NB4 (cell line): ENCODE measurements around the gene HDAC4.

Experiments used
- MYC ChIP-seq: IDR thresholded peaks from 2 replicates; pipeline ENCODE4 v1.6.1; 2011; ENCODE audit warnings: low read depth, low read length
- POLR2A ChIP-seq: IDR thresholded peaks from 2 replicates; pipeline ENCODE4 v1.6.1; 2011; ENCODE audit warnings: mild to moderate bottlenecking; ENCODE audit not compliant: insufficient read length; ENCODE audit errors: extremely low read depth
- TF ChIP-seq, protein P1 (sequence below): IDR thresholded peaks from one replicate; pipeline ENCODE4 v1.5.1; 2012; ENCODE audit warnings: low read depth, low read length
- TF ChIP-seq, protein P2 (sequence below): IDR thresholded peaks from 2 replicates; pipeline ENCODE4 v1.6.1; 2011; ENCODE audit warnings: low read depth, low read length

DNA sequence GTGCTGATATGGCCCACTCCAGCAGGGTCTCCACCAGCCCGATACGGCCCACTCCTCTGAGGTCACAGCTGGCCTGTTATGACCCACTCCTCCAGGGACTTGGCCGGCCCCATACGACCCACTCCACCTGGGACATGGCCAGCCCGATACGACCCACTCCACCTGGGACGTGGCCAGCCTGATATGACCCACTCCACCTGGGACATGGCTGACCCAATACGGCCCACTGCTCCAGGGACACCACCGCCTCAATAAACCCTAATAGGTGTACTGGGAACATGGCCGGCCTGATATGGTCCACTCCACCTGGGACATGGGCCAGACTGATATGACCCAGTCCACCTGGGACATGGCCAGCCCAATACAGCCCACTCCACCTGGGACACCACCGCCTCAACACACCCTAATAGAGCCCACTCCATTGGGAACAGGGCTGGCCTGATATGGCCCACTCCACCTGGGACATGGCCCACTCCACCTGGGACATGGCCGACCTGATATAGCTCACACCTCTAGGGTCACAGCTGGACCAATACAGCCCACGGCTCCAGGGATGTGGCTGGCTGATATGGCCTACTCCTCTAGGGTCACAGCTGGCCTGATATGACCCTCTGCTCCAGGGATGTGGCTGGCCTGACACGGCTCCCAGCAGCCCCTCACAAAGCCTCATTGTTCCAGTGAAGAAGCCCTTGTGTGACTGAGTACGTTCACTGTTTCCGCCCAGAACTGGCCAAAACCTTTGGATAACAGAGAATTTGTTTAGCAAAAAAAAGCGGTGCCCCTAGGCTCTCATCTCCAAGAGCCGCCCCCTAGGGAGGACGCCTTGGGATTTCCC is 245.6 kb downstream of the HDAC4 start:
- TF ChIP-seq, protein P1, sequence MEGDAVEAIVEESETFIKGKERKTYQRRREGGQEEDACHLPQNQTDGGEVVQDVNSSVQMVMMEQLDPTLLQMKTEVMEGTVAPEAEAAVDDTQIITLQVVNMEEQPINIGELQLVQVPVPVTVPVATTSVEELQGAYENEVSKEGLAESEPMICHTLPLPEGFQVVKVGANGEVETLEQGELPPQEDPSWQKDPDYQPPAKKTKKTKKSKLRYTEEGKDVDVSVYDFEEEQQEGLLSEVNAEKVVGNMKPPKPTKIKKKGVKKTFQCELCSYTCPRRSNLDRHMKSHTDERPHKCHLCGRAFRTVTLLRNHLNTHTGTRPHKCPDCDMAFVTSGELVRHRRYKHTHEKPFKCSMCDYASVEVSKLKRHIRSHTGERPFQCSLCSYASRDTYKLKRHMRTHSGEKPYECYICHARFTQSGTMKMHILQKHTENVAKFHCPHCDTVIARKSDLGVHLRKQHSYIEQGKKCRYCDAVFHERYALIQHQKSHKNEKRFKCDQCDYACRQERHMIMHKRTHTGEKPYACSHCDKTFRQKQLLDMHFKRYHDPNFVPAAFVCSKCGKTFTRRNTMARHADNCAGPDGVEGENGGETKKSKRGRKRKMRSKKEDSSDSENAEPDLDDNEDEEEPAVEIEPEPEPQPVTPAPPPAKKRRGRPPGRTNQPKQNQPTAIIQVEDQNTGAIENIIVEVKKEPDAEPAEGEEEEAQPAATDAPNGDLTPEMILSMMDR = no peak
- TF ChIP-seq POLR2A (no peak), MYC (no peak)
- TF ChIP-seq, protein P2, sequence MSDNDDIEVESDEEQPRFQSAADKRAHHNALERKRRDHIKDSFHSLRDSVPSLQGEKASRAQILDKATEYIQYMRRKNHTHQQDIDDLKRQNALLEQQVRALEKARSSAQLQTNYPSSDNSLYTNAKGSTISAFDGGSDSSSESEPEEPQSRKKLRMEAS = no peak
